ENCODE results near the gene RNF112.

DNA sequence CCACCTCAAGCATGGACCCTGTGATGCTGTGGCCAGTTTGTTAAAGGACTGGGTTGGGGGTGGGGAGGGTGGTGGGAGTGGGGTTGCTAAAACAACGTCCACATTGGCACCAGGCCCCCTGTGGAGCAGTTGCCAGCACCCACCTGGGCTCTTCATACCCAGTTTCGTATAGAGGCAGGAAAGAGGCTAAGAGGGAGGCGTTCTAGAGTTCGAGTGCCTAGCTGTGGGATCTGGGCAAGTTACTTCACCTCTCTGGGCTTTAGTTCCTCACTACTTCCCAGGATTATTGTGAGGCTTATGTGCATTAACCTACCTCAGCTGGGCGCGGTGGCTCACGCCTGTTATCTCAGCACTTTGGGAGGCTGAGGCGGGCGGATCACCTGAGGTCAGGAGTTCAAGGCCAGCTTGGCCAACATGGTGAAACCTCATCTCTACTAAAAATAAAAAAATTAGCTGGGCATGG, 25.5 kb upstream of the RNF112 start:
- no peak for TF ChIP-seq EZH2 (IDR thresholded peaks at IDR 0.05; ENCODE audit: borderline replicate concordance, low read depth, low read length, poor library complexity, severe bottlenecking)
- TF ChIP-seq, protein P1, sequence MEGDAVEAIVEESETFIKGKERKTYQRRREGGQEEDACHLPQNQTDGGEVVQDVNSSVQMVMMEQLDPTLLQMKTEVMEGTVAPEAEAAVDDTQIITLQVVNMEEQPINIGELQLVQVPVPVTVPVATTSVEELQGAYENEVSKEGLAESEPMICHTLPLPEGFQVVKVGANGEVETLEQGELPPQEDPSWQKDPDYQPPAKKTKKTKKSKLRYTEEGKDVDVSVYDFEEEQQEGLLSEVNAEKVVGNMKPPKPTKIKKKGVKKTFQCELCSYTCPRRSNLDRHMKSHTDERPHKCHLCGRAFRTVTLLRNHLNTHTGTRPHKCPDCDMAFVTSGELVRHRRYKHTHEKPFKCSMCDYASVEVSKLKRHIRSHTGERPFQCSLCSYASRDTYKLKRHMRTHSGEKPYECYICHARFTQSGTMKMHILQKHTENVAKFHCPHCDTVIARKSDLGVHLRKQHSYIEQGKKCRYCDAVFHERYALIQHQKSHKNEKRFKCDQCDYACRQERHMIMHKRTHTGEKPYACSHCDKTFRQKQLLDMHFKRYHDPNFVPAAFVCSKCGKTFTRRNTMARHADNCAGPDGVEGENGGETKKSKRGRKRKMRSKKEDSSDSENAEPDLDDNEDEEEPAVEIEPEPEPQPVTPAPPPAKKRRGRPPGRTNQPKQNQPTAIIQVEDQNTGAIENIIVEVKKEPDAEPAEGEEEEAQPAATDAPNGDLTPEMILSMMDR (conservative IDR thresholded peaks at IDR 0.05; ENCODE audit: low read depth, low read length) = no peak

All from A673 (cell line).